ENCODE measurements around the gene ETDC. TPM values are rescaled to one million over a fixed set of nuclear protein-coding genes. Genes with fewer than 3 reads are reported as not detected.

ETDC gene
- total RNA-seq, 2 donors from 2014 or later = not detected

- Histone ChIP-seq H3K9me3 (no peaks in the 10 kb centered on the region), H3K4me1 (no peaks in the 10 kb centered on the region), H3K4me3 (no peak overlapping the region), H3K27me3 (no peaks in the 10 kb centered on the region), H3K27ac (no peak overlapping the region), H3K9ac (ENCODE audit: low read depth in 2 of 2, low read length in 2 of 2) (no peak overlapping the region), H3K36me3 (no peaks in the 10 kb centered on the region)
- intact Hi-C loops (cut with DNase I) = no loop called here
- no peak for DNase-seq
- no peak for TF ChIP-seq CTCF (IDR thresholded peaks at IDR 0.05)
Measured at GRCh38 chrX:135346975-135347374, 37.7 kb downstream of the ETDC start.

- Histone ChIP-seq H3K4me3 (no peak overlapping the region), H3K9me3 (no peaks in the 10 kb centered on the region), H3K27ac (no peak overlapping the region), H3K4me1 (no peaks in the 10 kb centered on the region), H3K27me3 (no peaks in the 10 kb centered on the region), H3K36me3 (no peaks in the 10 kb centered on the region), H3K9ac (ENCODE audit: low read depth in 2 of 2, low read length in 2 of 2) (no peak overlapping the region)
- no peak for DNase-seq
- intact Hi-C loops (cut with DNase I) = no loop called here
- no peak for TF ChIP-seq CTCF (IDR thresholded peaks at IDR 0.05)
Measured at GRCh38 chrX:135347381-135348016, 38.2 kb downstream of the ETDC start.

GRCh38 chrX:135354288-135354687 lies 45.0 kb downstream of the ETDC start:
- no peak for DNase-seq
- no peak overlapping the region for H3K27ac ChIP-seq
- H3K4me1 ChIP-seq = no peaks in the 10 kb centered on the region
- intact Hi-C loops (cut with DNase I) = no loop called here
- no peak overlapping the region for H3K9ac ChIP-seq (ENCODE audit: low read depth in 2 of 2, low read length in 2 of 2)
- no peak for TF ChIP-seq CTCF (IDR thresholded peaks at IDR 0.05)
- no peaks in the 10 kb centered on the region for H3K36me3 ChIP-seq
- H3K4me3 ChIP-seq = no peak overlapping the region
- no peaks in the 10 kb centered on the region for H3K27me3 ChIP-seq
- no peaks in the 10 kb centered on the region for H3K9me3 ChIP-seq

Other genes with a start within 250 kb of the ETDC start
- gene SMIM10L2B, start 210.8 kb upstream of the ETDC start, total RNA-seq = 1 to 10 TPM in 1 of 2 donors, under 1 TPM in 1; 0.35 to 1.0 TPM
- gene ETDB, start 189.0 kb upstream of the ETDC start, total RNA-seq = not detected
- gene CT55, start 138.1 kb upstream of the ETDC start, total RNA-seq = not detected
- not detected for gene ETDA, start 57.4 kb upstream of the ETDC start, total RNA-seq
- 1 to 10 TPM; 6.5 to 7.3 TPM for gene ZNF75D, start 34.6 kb downstream of the ETDC start, total RNA-seq
- gene ZNF449, start 35.3 kb downstream of the ETDC start, total RNA-seq = 1 to 10 TPM; 2.1 to 3.4 TPM
- gene SMIM10L2A, start 112.5 kb downstream of the ETDC start, total RNA-seq = under 1 TPM; 0.27 to 0.35 TPM
- 10 to 100 TPM; 14.8 to 16.2 TPM for gene INTS6L, start 211.2 kb downstream of the ETDC start, total RNA-seq

All from colonic mucosa (tissue), 4 donors.